HCT116 (cell line): ENCODE measurements around the gene MAP7. TPM values are rescaled to one million over a fixed set of nuclear protein-coding genes. Genes with fewer than 3 reads are reported as not detected.

Experiments used
- ATAC-seq: fragments of 200-7000 bp; cut with Tn5 transposase; 2 replicates; pipeline ENCODE4 v1.9.1; 2020; ENCODE audit warnings: mild to moderate bottlenecking, moderate library complexity
- BruUV-seq: library from RNA; stranded (reverse); fragments of 400-500 nt; replicated peaks from 2 replicates; lab custom pipeline; 2021; lab: Mats Ljungman, UMichigan
- CTCF ChIA-PET: fragments of 300-600 bp; sonication (Branson Sonifier 250); formaldehyde crosslinking; loops from one replicate; lab custom pipeline; 2021; ENCODE audit warnings: antibody characterized with exemption; lab: Charles Lee
- POLR2A ChIA-PET: fragments of 300-600, 350-600 bp; sonication (Branson Sonifier 250); formaldehyde crosslinking; loops from one replicate; lab custom pipeline; 2021; ENCODE audit warnings: antibody characterized with exemption; lab: Charles Lee
- RAD21 ChIA-PET, 2 experiments: fragments of 300-600 bp; sonication (Branson Sonifier 250); formaldehyde crosslinking; loops; one replicate each; lab custom pipeline; 2023; ENCODE audit warnings: low total read pairs in 2 of 2; ENCODE audit not compliant: uncharacterized antibody in 2 of 2, unreplicated experiment in 2 of 2, low non-redundant PET in 1 of 2; lab: Charles Lee
- DNase-seq: peaks from one replicate; pipeline ENCODE4 v3.0.0-alpha.2; 2010; ENCODE audit warnings: low read depth, low spot score
- H2AFZ ChIP-seq: fragments of 200-600 bp; shearing (Covaris generic), sonication (generic); 2 replicates; pipeline ENCODE4 v1.6.1; 2017; ENCODE audit warnings: low read depth, mixed run types, mixed read lengths, antibody characterized with exemption, low read length; ENCODE audit not compliant: poor library complexity, severe bottlenecking
- H3K27ac ChIP-seq: 2 replicates; pipeline ENCODE4 v1.5.1; 2012; ENCODE audit warnings: low read depth, low read length
- H3K27me3 ChIP-seq: fragments of 200-600 bp; sonication (generic); 2 replicates; pipeline ENCODE4 v1.6.1; 2016; ENCODE audit warnings: mixed run types, low read length, mixed read lengths; ENCODE audit not compliant: insufficient read depth
- H3K36me3 ChIP-seq, 2 experiments: fragments of 200-500 bp in 1 of 2; fragments of 200-600 bp in 1 of 2; sonication (Bioruptor generic) in 1 of 2; sonication (generic) in 1 of 2; 2 replicates each; pipeline versions ENCODE4 v1.5.1 to v1.6.1; 2014 to 2016; ENCODE audit warnings: low read length in 2 of 2, inconsistent platforms in 1 of 2, mixed read lengths in 1 of 2, mixed run types in 1 of 2; ENCODE audit not compliant: insufficient read depth in 2 of 2, control insufficient read depth in 1 of 2
- H3K4me1 ChIP-seq, 2 experiments: fragments of 200-600 bp in 1 of 2; sonication (generic) in 1 of 2; 2 replicates each; pipeline versions ENCODE4 v1.5.1 to v1.6.1; 2012 to 2017; ENCODE audit warnings: low read length in 2 of 2, inconsistent platforms in 1 of 2, mild to moderate bottlenecking in 1 of 2, mixed read lengths in 1 of 2, mixed run types in 1 of 2, moderate library complexity in 1 of 2; ENCODE audit not compliant: insufficient read depth in 2 of 2, control insufficient read depth in 1 of 2
- H3K4me2 ChIP-seq: fragments of 200-600 bp; sonication (generic); 2 replicates; pipeline ENCODE4 v1.6.1; 2017; ENCODE audit warnings: mixed run types, low read length, mixed read lengths
- H3K4me3 ChIP-seq, 2 experiments: fragments of 200-600 bp in 1 of 2; sonication (generic) in 1 of 2; replicated peaks in 1 of 2; 2 replicates each; pipeline ENCODE4 v1.5.1; 2011 to 2016; ENCODE audit warnings: low read length in 2 of 2, control low read depth in 1 of 2, low read depth in 1 of 2, mild to moderate bottlenecking in 1 of 2, mixed read lengths in 1 of 2, mixed run types in 1 of 2
- H3K79me2 ChIP-seq: fragments of 200-600 bp; sonication (generic); 2 replicates; pipeline ENCODE4 v1.6.1; 2017; ENCODE audit warnings: mild to moderate bottlenecking, mixed run types, low read length, moderate library complexity, mixed read lengths; ENCODE audit not compliant: insufficient read depth
- H3K9ac ChIP-seq: fragments of 200-600 bp; sonication (generic); 2 replicates; pipeline ENCODE4 v1.6.1; 2016; ENCODE audit warnings: low read length, mixed read lengths
- H3K9me2 ChIP-seq: fragments of 200-600 bp; sonication (generic), shearing (Covaris generic); 2 replicates; pipeline ENCODE4 v1.6.1; 2017; ENCODE audit warnings: mixed run types, mild to moderate bottlenecking, moderate library complexity; ENCODE audit not compliant: insufficient read depth
- H3K9me3 ChIP-seq, 2 experiments: fragments of 200-500 bp in 1 of 2; fragments of 200-600 bp in 1 of 2; sonication (Bioruptor generic) in 1 of 2; sonication (generic) in 1 of 2; 2 replicates each; pipeline ENCODE4 v1.6.1; 2014 to 2017; ENCODE audit warnings: low read length in 2 of 2, mixed read lengths in 2 of 2, inconsistent platforms in 1 of 2, low read depth in 1 of 2, mild to moderate bottlenecking in 1 of 2, mixed run types in 1 of 2, moderate library complexity in 1 of 2; ENCODE audit not compliant: control insufficient read depth in 1 of 2, insufficient read depth in 1 of 2
- H4K20me1 ChIP-seq: fragments of 200-600 bp; sonication (generic), shearing (Covaris generic); 2 replicates; pipeline ENCODE4 v1.6.1; 2017; ENCODE audit warnings: mixed run types, mild to moderate bottlenecking, moderate library complexity; ENCODE audit not compliant: insufficient read depth
- CEBPB ChIP-seq: IDR thresholded peaks from 2 replicates; pipeline ENCODE4 v1.6.1; 2012; ENCODE audit warnings: low read depth
- EGR1 ChIP-seq: IDR thresholded peaks from 2 replicates; pipeline ENCODE4 v1.6.1; 2012; ENCODE audit warnings: low read depth
- SP1 ChIP-seq: IDR thresholded peaks from 2 replicates; pipeline ENCODE4 v1.6.1; 2012; ENCODE audit warnings: low read depth
- YY1 ChIP-seq: IDR thresholded peaks from 2 replicates; pipeline ENCODE4 v1.6.1; 2011; ENCODE audit warnings: low read length, low read depth, moderate library complexity, mild to moderate bottlenecking; ENCODE audit not compliant: insufficient replicate concordance; ENCODE audit errors: extremely low read depth
- intact Hi-C: fragments of 100-400 bp; cut with micrococcal nuclease; formaldehyde crosslinking; loops from 2 replicates; pipeline ENCODE4 v1.10.0; 2022
- total RNA-seq: library from RNA; stranded (reverse); gene quantifications from one replicate; pipeline ENCODE4 v1.2.1, GENCODE V29; 2021; ENCODE audit not compliant: unreplicated experiment
- TF ChIP-seq, protein P1 (sequence below): IDR thresholded peaks from 2 replicates; pipeline ENCODE4 v1.6.1; 2011; ENCODE audit warnings: mild to moderate bottlenecking, low read length, moderate library complexity; ENCODE audit not compliant: insufficient replicate concordance; ENCODE audit errors: extremely low read depth
- TF ChIP-seq, protein P2 (sequence below), 3 experiments: fragments of 200-600 bp in 1 of 3; sonication (generic) in 1 of 3; IDR thresholded peaks in 2 of 3; conservative IDR thresholded peaks in 1 of 3; 2 replicates each; pipeline ENCODE4 v1.5.1; 2012 to 2017; ENCODE audit warnings: low read depth in 2 of 3, low read length in 2 of 3, antibody characterized with exemption in 1 of 3, borderline replicate concordance in 1 of 3, control low read depth in 1 of 3, mild to moderate bottlenecking in 1 of 3, mixed read lengths in 1 of 3, mixed run types in 1 of 3, moderate library complexity in 1 of 3; ENCODE audit not compliant: insufficient read depth in 1 of 3

MAP7 gene
- total RNA-seq, 1 experiment from 2014 or later = 35.5 TPM

DNA sequence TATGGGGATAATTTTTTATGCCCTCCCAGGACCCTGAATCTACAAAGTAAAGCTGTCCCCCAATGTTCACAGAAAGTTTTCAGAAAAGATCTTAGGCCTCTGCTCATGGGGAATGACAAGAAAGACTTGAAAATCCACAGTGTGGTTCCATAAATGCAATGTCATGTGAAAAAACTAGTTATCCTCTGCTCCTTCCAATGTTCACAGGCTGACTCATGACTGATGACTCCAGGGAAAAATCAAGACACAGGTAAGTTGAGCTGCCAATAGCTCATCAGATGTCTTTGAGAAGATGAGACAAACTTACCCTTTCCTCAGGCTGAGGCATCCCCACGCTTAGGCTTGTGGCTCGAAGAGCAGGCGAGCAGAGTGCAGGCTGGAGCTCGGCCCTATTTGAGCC is 245.8 kb downstream of the MAP7 start (continued):
- TF ChIP-seq EGR1 = no peak
- TF ChIP-seq, protein P1, sequence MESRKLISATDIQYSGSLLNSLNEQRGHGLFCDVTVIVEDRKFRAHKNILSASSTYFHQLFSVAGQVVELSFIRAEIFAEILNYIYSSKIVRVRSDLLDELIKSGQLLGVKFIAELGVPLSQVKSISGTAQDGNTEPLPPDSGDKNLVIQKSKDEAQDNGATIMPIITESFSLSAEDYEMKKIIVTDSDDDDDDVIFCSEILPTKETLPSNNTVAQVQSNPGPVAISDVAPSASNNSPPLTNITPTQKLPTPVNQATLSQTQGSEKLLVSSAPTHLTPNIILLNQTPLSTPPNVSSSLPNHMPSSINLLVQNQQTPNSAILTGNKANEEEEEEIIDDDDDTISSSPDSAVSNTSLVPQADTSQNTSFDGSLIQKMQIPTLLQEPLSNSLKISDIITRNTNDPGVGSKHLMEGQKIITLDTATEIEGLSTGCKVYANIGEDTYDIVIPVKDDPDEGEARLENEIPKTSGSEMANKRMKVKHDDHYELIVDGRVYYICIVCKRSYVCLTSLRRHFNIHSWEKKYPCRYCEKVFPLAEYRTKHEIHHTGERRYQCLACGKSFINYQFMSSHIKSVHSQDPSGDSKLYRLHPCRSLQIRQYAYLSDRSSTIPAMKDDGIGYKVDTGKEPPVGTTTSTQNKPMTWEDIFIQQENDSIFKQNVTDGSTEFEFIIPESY = no peak

DNA sequence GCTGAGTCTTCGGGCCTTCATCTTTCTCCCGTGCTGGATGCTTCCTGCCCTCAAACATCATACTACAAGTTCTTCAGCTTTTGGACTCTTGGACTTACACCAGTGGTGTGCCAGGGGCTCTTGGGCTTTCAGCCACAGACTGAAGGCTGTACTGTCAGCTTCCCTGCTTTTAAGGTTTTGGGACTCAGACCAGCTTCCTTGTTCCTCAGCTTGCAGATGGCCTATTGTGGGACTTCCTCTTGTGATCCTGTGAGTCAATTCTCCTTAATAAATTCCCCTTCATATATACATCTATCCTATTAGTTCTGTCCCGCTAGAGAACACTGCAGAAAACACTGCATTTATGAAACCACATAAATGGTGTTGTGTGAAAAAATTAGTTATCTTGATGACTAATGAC is 246.7 kb downstream of the MAP7 start:
- Histone ChIP-seq H3K27me3 (no peaks in the 10 kb centered on the region), H4K20me1 (no peaks in the 10 kb centered on the region), H3K36me3 (no peaks in the 10 kb centered on the region), H3K4me3 (no peak overlapping the region), H3K9ac (no peak overlapping the region), H3K4me1 (no peaks in the 10 kb centered on the region), H3K9me3 (no peaks in the 10 kb centered on the region), H3K27ac (no peak overlapping the region), H3K79me2 (no peaks in the 10 kb centered on the region), H3K9me2 (no peaks in the 10 kb centered on the region), H2AFZ (no peak overlapping the region), H3K4me2 (no peak overlapping the region)
- ATAC-seq (no peak), DNase-seq (no peak)
- intact Hi-C loops = no loop called here
- ChIA-PET CTCF (no interaction called here), POLR2A (no interaction called here), RAD21 (no interaction called here)
- no TSS peak for BruUV-seq
- TF ChIP-seq, protein P2, sequence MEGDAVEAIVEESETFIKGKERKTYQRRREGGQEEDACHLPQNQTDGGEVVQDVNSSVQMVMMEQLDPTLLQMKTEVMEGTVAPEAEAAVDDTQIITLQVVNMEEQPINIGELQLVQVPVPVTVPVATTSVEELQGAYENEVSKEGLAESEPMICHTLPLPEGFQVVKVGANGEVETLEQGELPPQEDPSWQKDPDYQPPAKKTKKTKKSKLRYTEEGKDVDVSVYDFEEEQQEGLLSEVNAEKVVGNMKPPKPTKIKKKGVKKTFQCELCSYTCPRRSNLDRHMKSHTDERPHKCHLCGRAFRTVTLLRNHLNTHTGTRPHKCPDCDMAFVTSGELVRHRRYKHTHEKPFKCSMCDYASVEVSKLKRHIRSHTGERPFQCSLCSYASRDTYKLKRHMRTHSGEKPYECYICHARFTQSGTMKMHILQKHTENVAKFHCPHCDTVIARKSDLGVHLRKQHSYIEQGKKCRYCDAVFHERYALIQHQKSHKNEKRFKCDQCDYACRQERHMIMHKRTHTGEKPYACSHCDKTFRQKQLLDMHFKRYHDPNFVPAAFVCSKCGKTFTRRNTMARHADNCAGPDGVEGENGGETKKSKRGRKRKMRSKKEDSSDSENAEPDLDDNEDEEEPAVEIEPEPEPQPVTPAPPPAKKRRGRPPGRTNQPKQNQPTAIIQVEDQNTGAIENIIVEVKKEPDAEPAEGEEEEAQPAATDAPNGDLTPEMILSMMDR (IDR thresholded peaks at IDR 0.05 in 2 of 3, conservative IDR thresholded peaks at IDR 0.05 in 1 of 3; ENCODE audit: borderline replicate concordance in 1 of 3, insufficient read depth in 1 of 3, low read depth in 2 of 3, low read length in 2 of 3) = no peak
- no peak for TF ChIP-seq CEBPB
- no peak for TF ChIP-seq YY1
- no peak for TF ChIP-seq SP1
